ENCODE measurements around the gene DNAJA1.

DNA sequence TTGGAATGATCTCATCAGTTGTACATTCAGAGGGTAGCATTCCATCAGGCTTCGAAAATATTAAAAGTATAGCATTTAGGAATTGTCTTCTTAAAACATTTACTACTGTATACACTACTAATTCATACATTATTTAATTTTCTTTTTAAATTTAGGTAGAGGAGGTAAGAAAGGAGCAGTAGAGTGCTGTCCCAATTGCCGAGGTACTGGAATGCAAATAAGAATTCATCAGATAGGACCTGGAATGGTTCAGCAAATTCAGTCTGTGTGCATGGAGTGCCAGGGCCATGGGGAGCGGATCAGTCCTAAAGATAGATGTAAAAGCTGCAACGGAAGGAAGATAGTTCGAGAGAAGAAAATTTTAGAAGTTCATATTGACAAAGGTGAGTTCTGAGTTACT lies 5.2 kb downstream of the DNAJA1 start:
- no peak for TF ChIP-seq CTCF (IDR thresholded peaks at IDR 0.05)
- TF ChIP-seq POLR2A (IDR thresholded peaks at IDR 0.05), result no peak

Measured in lower leg skin (tissue), 3 donors.